Tibial nerve (tissue), 4 donors: ENCODE data around the gene SHB. TPM values are rescaled to one million over a fixed set of nuclear protein-coding genes. Genes with fewer than 3 reads are reported as not detected.

Source experiments
- DNase-seq, 2 donors: peaks; one replicate each; pipeline ENCODE4 v3.0.0-alpha.2; 2019; ENCODE audit warnings: low spot score in 2 of 2
- H3K27ac ChIP-seq, 4 donors: fragments of 200-600 bp; sonication (generic) in 3 of 4; one replicate each; pipeline ENCODE4 v1.5.1; 2017 to 2019; ENCODE audit warnings: mild to moderate bottlenecking in 1 of 4
- H3K27me3 ChIP-seq, 2 donors: fragments of 200-600 bp; sonication (generic) in 1 of 2; one replicate each; pipeline versions ENCODE4 v1.5.1 to v1.6.0; 2017 to 2019
- H3K36me3 ChIP-seq, 3 donors: fragments of 200-600 bp; sonication (generic); one replicate each; pipeline ENCODE4 v1.5.1; 2018 to 2019
- H3K4me1 ChIP-seq, 4 donors: fragments of 200-600 bp; sonication (generic) in 3 of 4; one replicate each; pipeline ENCODE4 v1.5.1; 2017 to 2019
- H3K4me3 ChIP-seq, 4 donors: fragments of 200-600 bp; sonication (generic) in 3 of 4; one replicate each; pipeline ENCODE4 v1.5.1; 2017 to 2019; ENCODE audit warnings: mild to moderate bottlenecking in 1 of 4, moderate library complexity in 1 of 4
- H3K9me3 ChIP-seq, 4 donors: fragments of 200-600 bp; sonication (generic) in 3 of 4; one replicate each; pipeline ENCODE4 v1.5.1; 2017 to 2019
- CTCF ChIP-seq, 5 experiments: fragments of 200-600 bp in 3 of 5; fragments of 450-650 bp in 2 of 5; sonication (generic) in 3 of 5; IDR thresholded peaks; one replicate each; pipeline ENCODE4 v1.5.1; 2016 to 2019; ENCODE audit warnings: antibody characterized with exemption in 5 of 5, mild to moderate bottlenecking in 3 of 5, moderate library complexity in 2 of 5
- EP300 ChIP-seq, 2 donors: sonication (generic); formaldehyde crosslinking; IDR thresholded peaks; one replicate each; pipeline ENCODE4 v1.6.1; 2017; ENCODE audit warnings: antibody characterized with exemption in 2 of 2, mild to moderate bottlenecking in 1 of 2
- POLR2A ChIP-seq, 2 donors: fragments of 450-650 bp; IDR thresholded peaks; one replicate each; pipeline ENCODE4 v1.6.1; 2017; ENCODE audit warnings: antibody characterized with exemption in 2 of 2, mild to moderate bottlenecking in 2 of 2, moderate library complexity in 2 of 2
- WGBS, 2 donors: methylation state at CpG; one replicate each; pipeline ENCODE4 v1.1.5; 2018; 5-methylcytosine and 5-hydroxymethylcytosine counted together
- total RNA-seq, 4 donors: library from RNA; depleted of rRNA; stranded (reverse); fragments of >200 nt; gene quantifications; one replicate each; pipeline ENCODE4 v1.1.0, GENCODE V29; 2016

SHB gene
- total RNA-seq, 4 donors from 2014 or later, result 6.3 to 15.9 (median 11.6) TPM

- Histone ChIP-seq H3K4me3 (no peak overlapping the region), H3K27ac (peak overlapping the region in 2 of 4 donors; percentile 53 to 58), H3K36me3 (peaks cover 0 to 34% (median 0%) of the 10 kb centered on the region in 3 donors), H3K9me3 (no peaks in the 10 kb centered on the region), H3K4me1 (peaks cover 0 to 34% (median 14%) of the 10 kb centered on the region in 4 donors), H3K27me3 (no peaks in the 10 kb centered on the region)
- TF ChIP-seq EP300 (IDR thresholded peaks at IDR 0.05), result no peak
- no peak for TF ChIP-seq CTCF (IDR thresholded peaks at IDR 0.05)
- no peak for TF ChIP-seq POLR2A (IDR thresholded peaks at IDR 0.05)
- WGBS, 2 donors, result 38 to 50% methylated on average over 12 of the region's 12 CpGs
- DNase-seq, result no peak
Observed at GRCh38 chr9:37943345-37944265, 125.4 kb downstream of the SHB start.

- Histone ChIP-seq H3K9me3 (no peaks in the 10 kb centered on the region), H3K27ac (peak overlapping the region in 2 of 4 donors; percentile 10 to 53), H3K4me1 (peaks cover 0 to 42% (median 19%) of the 10 kb centered on the region in 4 donors), H3K36me3 (peaks cover 0 to 26% (median 0%) of the 10 kb centered on the region in 3 donors), H3K4me3 (no peak overlapping the region), H3K27me3 (no peaks in the 10 kb centered on the region)
- WGBS, 2 donors, result 78 to 84% methylated on average over 12 of the region's 12 CpGs
- TF ChIP-seq EP300 (IDR thresholded peaks at IDR 0.05) (no peak), CTCF (IDR thresholded peaks at IDR 0.05) (no peak), POLR2A (IDR thresholded peaks at IDR 0.05) (no peak)
- no peak for DNase-seq
Observed at GRCh38 chr9:37942621-37943344, 126.2 kb downstream of the SHB start.

- H3K4me3 ChIP-seq, result no peak overlapping the region
- no peaks in the 10 kb centered on the region for H3K9me3 ChIP-seq
- H3K4me1 ChIP-seq, result peaks cover 0 to 50% (median 19%) of the 10 kb centered on the region in 4 donors
- TF ChIP-seq CTCF (IDR thresholded peaks at IDR 0.05), result no peak
- no peak for TF ChIP-seq EP300 (IDR thresholded peaks at IDR 0.05)
- no peak for TF ChIP-seq POLR2A (IDR thresholded peaks at IDR 0.05)
- 100% methylated on average over 2 of the region's 2 CpGs for WGBS, 2 donors
- H3K27ac ChIP-seq, result no peak overlapping the region
- DNase-seq, result no peak
- no peaks in the 10 kb centered on the region for H3K27me3 ChIP-seq
- peaks cover 0 to 11% (median 0%) of the 10 kb centered on the region in 3 donors for H3K36me3 ChIP-seq
Observed at GRCh38 chr9:37941253-37941652, 127.8 kb downstream of the SHB start.

- no peaks in the 10 kb centered on the region for H3K9me3 ChIP-seq
- H3K4me3 ChIP-seq, result no peak overlapping the region
- peaks cover 0 to 44% (median 19%) of the 10 kb centered on the region in 4 donors for H3K4me1 ChIP-seq
- H3K36me3 ChIP-seq, result no peaks in the 10 kb centered on the region
- H3K27me3 ChIP-seq, result no peaks in the 10 kb centered on the region
- WGBS, 2 donors, result 95 to 97% methylated on average over 6 of the region's 6 CpGs
- H3K27ac ChIP-seq, result no peak overlapping the region
- TF ChIP-seq POLR2A (IDR thresholded peaks at IDR 0.05), result no peak
- no peak for DNase-seq
Observed at GRCh38 chr9:37939575-37940095, 129.4 kb downstream of the SHB start.

- DNase-seq, result no peak
- WGBS, 2 donors, result 38 to 53% methylated on average over 22 of the region's 22 CpGs
- Histone ChIP-seq H3K9me3 (no peaks in the 10 kb centered on the region), H3K27ac (no peak overlapping the region), H3K27me3 (no peaks in the 10 kb centered on the region), H3K36me3 (no peaks in the 10 kb centered on the region), H3K4me1 (peaks cover 0 to 31% (median 10%) of the 10 kb centered on the region in 4 donors), H3K4me3 (no peak overlapping the region)
- no peak for TF ChIP-seq EP300 (IDR thresholded peaks at IDR 0.05)
- no peak for TF ChIP-seq CTCF (IDR thresholded peaks at IDR 0.05)
- no peak for TF ChIP-seq POLR2A (IDR thresholded peaks at IDR 0.05)
Observed at GRCh38 chr9:37938121-37938891, 130.7 kb downstream of the SHB start.
